MM.1S (cell line): Measurements from ENCODE around the gene CLEC2A.
A peak's percentile ranks its signal among the peaks of the same experiment; 100 is the strongest.
"Not testable (repeated sequence)": the region's sequence is repeated elsewhere in the genome, so short reads cannot be mapped to it uniquely, and the experiment has no call there.

Experiments
- DNase-seq: peaks from one replicate; pipeline ENCODE4 v3.0.0-alpha.2; 2015
- H2AFZ ChIP-seq: fragments of 300-600 bp; sonication (generic); 2 replicates; pipeline ENCODE4 v1.6.0; 2016; ENCODE audit warnings: antibody characterized with exemption, low read length
- H3F3A ChIP-seq: fragments of 300-600 bp; sonication (generic); 2 replicates; pipeline ENCODE4 v1.6.1; 2016; ENCODE audit warnings: mild to moderate bottlenecking, antibody characterized with exemption, low read length, moderate library complexity, mixed read lengths; ENCODE audit not compliant: insufficient read depth
- H3K27ac ChIP-seq: fragments of 300-600 bp; sonication (generic); 2 replicates; pipeline ENCODE4 v1.5.1; 2016; ENCODE audit warnings: mild to moderate bottlenecking, low read length
- H3K27me3 ChIP-seq: fragments of 300-600 bp; sonication (generic); replicated peaks from 2 replicates; pipeline ENCODE4 v1.6.0; 2016; ENCODE audit warnings: low read length; ENCODE audit not compliant: insufficient read depth
- H3K36me3 ChIP-seq: fragments of 300-600 bp; sonication (generic); replicated peaks from 2 replicates; pipeline ENCODE4 v1.6.1; 2016; ENCODE audit warnings: mild to moderate bottlenecking, low read length, mixed read lengths; ENCODE audit not compliant: insufficient read depth
- H3K4me1 ChIP-seq: fragments of 300-600 bp; sonication (generic); 2 replicates; pipeline ENCODE4 v1.6.1; 2016; ENCODE audit warnings: low read length, mixed read lengths
- H3K4me2 ChIP-seq: fragments of 300-600 bp; sonication (generic); 2 replicates; pipeline ENCODE4 v1.6.0; 2016; ENCODE audit warnings: low read depth, low read length
- H3K4me3 ChIP-seq: fragments of 300-600 bp; sonication (generic); 2 replicates; pipeline ENCODE4 v1.5.1; 2016; ENCODE audit warnings: low read length, mixed read lengths
- H3K79me2 ChIP-seq: fragments of 300-600 bp; sonication (generic); 2 replicates; pipeline ENCODE4 v1.6.1; 2016; ENCODE audit warnings: mixed run types, low read length, mixed read lengths
- H3K9ac ChIP-seq: fragments of 300-600 bp; sonication (generic); 2 replicates; pipeline ENCODE4 v1.6.1; 2016; ENCODE audit warnings: low read length, mixed read lengths
- H3K9me2 ChIP-seq: fragments of 300-600 bp; sonication (generic); replicated peaks from 2 replicates; pipeline ENCODE4 v1.6.1; 2016; ENCODE audit warnings: mild to moderate bottlenecking, low read length, mixed read lengths; ENCODE audit not compliant: insufficient read depth
- H3K9me3 ChIP-seq: fragments of 300-600 bp; sonication (generic); replicated peaks from 2 replicates; pipeline ENCODE4 v1.6.1; 2016; ENCODE audit warnings: mild to moderate bottlenecking, low read length, mixed read lengths; ENCODE audit not compliant: insufficient read depth
- H4K20me1 ChIP-seq: fragments of 300-600 bp; sonication (generic); 2 replicates; pipeline ENCODE4 v1.6.1; 2016; ENCODE audit warnings: mild to moderate bottlenecking, low read length, moderate library complexity, mixed read lengths; ENCODE audit not compliant: insufficient read depth
- EZH2 ChIP-seq: fragments of 300-600 bp; sonication (generic); optimal IDR thresholded peaks from 2 replicates; pipeline ENCODE3; 2017; ENCODE audit warnings: low read depth, mild to moderate bottlenecking, antibody characterized with exemption, low read length, mixed read lengths
- EZH2phosphoT487 ChIP-seq: fragments of 300-600 bp; sonication (generic); IDR thresholded peaks from 2 replicates; pipeline ENCODE4 v1.6.1; 2018; ENCODE audit warnings: antibody characterized with exemption, low read length
- TF ChIP-seq, protein P1 (sequence below): fragments of 300-600 bp; sonication (generic); IDR thresholded peaks from 2 replicates; pipeline ENCODE4 v1.5.1; 2016; ENCODE audit warnings: antibody characterized with exemption, low read length, mixed read lengths

The CLEC2A gene

DNA sequence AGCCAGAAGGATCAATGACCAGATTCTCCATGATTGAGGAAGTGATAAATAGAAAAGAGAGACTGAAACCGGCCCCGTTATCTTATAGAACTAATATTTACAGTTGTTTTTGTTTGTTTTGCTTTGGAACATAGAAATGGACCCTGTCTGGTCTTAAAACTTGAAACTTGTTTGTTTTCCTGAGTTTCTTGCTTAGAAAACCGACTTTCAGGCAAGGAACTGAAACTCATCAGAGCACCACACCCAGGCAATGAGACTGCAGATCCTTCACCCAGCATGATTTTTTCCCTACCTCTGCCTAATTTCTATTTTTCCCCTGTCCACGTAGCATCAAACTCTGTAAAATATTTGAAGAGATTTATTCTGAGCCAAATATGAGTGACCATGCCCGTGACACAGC, 28.4 kb upstream of the CLEC2A start:
- peak overlapping the region; percentile 19; the same call in 1 of the 2 replicates for H3K4me2 ChIP-seq
- no peak overlapping the region for H3K27ac ChIP-seq
- no peak overlapping the region for H3K4me3 ChIP-seq

DNA sequence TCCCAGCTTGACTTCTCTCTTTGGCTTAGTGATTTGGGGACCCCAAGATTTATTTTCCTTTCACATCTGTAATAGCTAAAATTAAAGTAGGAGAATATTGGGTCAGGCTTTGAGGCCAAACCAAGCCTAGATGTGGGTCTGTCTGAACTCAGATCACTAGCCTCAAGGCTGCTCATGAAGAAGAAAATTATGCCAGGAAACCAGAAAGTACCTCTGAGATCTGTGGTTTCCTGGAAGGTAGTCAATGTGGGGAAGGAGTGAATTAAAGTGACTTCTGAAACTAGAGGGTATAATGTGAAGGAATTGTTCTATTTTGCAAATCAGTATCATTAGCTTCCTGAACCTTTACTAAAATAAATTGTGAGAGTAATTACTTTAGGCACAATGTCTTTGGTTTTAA, 25.7 kb upstream of the CLEC2A start:
- TF ChIP-seq, protein P1, sequence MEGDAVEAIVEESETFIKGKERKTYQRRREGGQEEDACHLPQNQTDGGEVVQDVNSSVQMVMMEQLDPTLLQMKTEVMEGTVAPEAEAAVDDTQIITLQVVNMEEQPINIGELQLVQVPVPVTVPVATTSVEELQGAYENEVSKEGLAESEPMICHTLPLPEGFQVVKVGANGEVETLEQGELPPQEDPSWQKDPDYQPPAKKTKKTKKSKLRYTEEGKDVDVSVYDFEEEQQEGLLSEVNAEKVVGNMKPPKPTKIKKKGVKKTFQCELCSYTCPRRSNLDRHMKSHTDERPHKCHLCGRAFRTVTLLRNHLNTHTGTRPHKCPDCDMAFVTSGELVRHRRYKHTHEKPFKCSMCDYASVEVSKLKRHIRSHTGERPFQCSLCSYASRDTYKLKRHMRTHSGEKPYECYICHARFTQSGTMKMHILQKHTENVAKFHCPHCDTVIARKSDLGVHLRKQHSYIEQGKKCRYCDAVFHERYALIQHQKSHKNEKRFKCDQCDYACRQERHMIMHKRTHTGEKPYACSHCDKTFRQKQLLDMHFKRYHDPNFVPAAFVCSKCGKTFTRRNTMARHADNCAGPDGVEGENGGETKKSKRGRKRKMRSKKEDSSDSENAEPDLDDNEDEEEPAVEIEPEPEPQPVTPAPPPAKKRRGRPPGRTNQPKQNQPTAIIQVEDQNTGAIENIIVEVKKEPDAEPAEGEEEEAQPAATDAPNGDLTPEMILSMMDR: no peak
- no peak for TF ChIP-seq EZH2
- no peak for TF ChIP-seq EZH2phosphoT487
- Histone ChIP-seq H4K20me1 (no peaks in the 10 kb centered on the region), H3K4me3 (no peak overlapping the region), H3K4me2 (peak overlapping the region; percentile 56; the same call in 1 of the 2 replicates), H2AFZ (no peak overlapping the region), H3K9ac (no peak overlapping the region), H3K9me3 (no peaks in the 10 kb centered on the region), H3K79me2 (no peaks in the 10 kb centered on the region), H3F3A (peaks cover 13% of the 10 kb centered on the region), H3K27ac (peak overlapping the region; percentile 39; the same call in 1 of the 2 replicates), H3K4me1 (peaks cover 24% of the 10 kb centered on the region), H3K36me3 (no peaks in the 10 kb centered on the region), H3K27me3 (no peaks in the 10 kb centered on the region), H3K9me2 (no peaks in the 10 kb centered on the region)
- peak; percentile 66 for DNase-seq

More for the DNA sequence above, 28.4 kb upstream of the CLEC2A start:
- Histone ChIP-seq H3K9ac (no peak overlapping the region), H3K9me2 (no peaks in the 10 kb centered on the region), H3K4me1 (peaks cover 24% of the 10 kb centered on the region), H3K9me3 (no peaks in the 10 kb centered on the region), H3K27me3 (no peaks in the 10 kb centered on the region), H2AFZ (no peak overlapping the region), H3F3A (peaks cover 13% of the 10 kb centered on the region), H4K20me1 (no peaks in the 10 kb centered on the region), H3K36me3 (no peaks in the 10 kb centered on the region), H3K79me2 (no peaks in the 10 kb centered on the region)
- TF ChIP-seq EZH2: no peak
- TF ChIP-seq EZH2phosphoT487: no peak
- TF ChIP-seq, protein P1: no peak
- no peak for DNase-seq

DNA sequence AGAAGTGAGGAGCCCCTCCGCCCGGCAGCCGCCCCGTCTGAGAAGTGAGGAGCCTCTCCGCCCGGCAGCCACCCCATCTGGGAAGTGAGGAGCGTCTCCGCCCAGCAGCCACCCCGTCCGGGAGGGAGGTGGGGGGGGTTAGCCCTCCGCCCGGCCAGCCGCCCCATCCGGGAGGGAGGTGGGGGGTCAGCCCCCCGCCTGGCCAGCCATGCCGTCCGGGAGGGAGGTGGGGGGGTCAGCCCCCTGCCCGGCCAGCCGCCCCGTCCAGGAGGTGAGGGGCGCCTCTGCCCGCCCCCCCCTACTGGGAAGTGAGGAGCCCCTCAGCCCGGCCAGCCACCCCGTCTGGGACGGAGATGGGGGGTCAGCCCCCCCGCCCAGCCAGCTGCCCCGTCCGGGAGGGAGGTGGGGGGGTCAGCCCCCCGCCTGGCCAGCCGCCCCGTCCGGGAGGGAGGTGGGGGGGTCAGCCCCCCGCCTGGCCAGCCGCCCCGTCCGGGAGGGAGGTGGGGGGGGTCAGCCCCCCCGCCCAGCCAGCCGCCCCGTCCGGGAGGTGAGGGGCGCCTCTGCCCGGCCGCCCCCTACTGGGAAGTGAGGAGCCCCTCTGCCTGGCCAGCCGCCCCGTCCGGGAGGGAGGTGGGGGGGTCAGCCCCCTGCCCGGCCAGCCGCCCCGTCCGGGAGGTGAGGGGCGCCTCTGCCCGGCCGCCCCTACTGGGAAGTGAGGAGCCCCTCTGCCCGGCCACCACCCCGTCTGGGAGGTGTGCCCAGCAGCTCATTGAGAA, 21.0 kb upstream of the CLEC2A start:
- DNase-seq, H2AFZ ChIP-seq: not testable (repeated sequence)

DNA sequence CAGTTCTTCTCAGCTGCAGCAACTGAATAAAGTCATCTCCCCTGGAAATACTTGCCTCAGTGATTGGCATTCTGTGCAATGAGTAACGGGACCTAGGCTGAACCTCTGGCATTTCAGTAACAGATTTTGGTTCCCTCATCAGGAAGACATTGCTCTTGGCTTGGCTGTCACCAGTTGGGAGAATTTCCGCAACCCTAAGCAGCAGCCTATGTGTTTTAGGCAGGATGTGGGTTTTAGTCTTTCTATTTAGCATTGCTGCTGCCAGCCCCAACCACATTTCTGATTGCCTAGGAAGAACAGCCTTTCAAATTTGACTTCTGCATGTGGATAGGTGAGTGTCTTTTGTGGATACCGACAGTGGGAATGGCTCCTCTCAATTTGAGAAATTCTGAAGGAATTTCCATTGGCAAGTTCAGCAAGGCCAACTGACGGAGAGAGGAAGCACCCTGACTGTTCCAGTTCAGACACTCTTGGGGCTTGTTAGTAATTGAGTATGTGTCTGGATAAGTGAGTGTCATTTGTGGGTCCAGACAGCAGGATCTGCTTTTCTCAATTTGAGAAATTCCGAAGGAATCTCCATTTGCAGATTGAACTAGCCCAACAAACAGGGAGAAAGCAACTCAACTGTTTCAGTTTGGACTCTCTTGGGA, 19.0 kb upstream of the CLEC2A start:
- TF ChIP-seq, protein P1: no peak
- TF ChIP-seq EZH2 (no peak), EZH2phosphoT487 (no peak)
- no peak overlapping the region for H3K4me2 ChIP-seq
- H3K9me3 ChIP-seq: no peaks in the 10 kb centered on the region
- no peaks in the 10 kb centered on the region for H3K79me2 ChIP-seq
- no peaks in the 10 kb centered on the region for H3K9me2 ChIP-seq
- no peaks in the 10 kb centered on the region for H3K36me3 ChIP-seq
- H4K20me1 ChIP-seq: no peaks in the 10 kb centered on the region
- peaks cover 16% of the 10 kb centered on the region; the same call in 1 of the 2 replicates for H3F3A ChIP-seq
- no peak overlapping the region for H3K9ac ChIP-seq
- no peak overlapping the region for H3K4me3 ChIP-seq
- DNase-seq: peak; percentile 25
- H2AFZ ChIP-seq: no peak overlapping the region
- H3K27ac ChIP-seq: no peak overlapping the region
- H3K4me1 ChIP-seq: peaks cover 21% of the 10 kb centered on the region
- H3K27me3 ChIP-seq: no peaks in the 10 kb centered on the region

More for the DNA sequence above, 21.0 kb upstream of the CLEC2A start:
- not testable (repeated sequence) for H3K9ac ChIP-seq, H3K36me3 ChIP-seq, H3K9me3 ChIP-seq, H3K4me3 ChIP-seq, H3K4me2 ChIP-seq, H4K20me1 ChIP-seq, H3K27me3 ChIP-seq, H3K27ac ChIP-seq, H3K9me2 ChIP-seq, H3K79me2 ChIP-seq
- H3K4me1 ChIP-seq: peaks cover 26% of the 10 kb centered on the region
- peaks cover 23% of the 10 kb centered on the region for H3F3A ChIP-seq
